Measurements from ENCODE around the gene CPLX4. TPM values are rescaled to one million over a fixed set of nuclear protein-coding genes. Genes with fewer than 3 reads are reported as not detected.

The CPLX4 gene
- total and polyA plus RNA-seq, 10 donors = 0.04 TPM; not detected in 9

DNA sequence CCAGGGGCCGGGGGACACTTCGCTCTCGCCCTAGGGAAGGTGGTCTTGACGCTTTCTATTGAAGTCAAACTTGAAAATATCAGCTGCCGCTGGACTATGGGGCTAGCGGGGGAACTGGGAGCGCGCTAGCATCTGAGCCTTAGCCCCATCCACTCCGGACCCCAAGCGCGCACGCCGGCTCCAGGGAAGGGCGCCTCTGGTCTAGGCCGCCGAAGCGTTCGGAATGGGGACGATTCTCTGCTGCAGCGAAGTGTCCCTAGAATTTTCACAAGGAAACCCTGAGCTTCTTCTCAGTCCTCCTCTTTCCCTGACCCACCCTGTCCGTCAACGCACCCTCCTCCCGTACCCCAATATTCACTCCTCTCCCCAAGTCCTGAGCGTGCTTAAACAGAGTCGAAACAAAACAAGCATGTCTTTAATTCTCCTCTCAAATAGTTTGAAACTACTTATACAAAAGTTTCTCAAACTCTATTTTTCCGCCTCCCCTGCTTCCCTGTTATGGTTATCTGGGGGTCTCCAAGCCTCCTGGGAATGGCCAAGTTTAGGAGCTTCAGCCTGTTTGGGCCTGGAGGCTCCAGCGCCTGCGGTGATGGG is 50.2 kb downstream of the CPLX4 start:
- TF ChIP-seq, protein P1, sequence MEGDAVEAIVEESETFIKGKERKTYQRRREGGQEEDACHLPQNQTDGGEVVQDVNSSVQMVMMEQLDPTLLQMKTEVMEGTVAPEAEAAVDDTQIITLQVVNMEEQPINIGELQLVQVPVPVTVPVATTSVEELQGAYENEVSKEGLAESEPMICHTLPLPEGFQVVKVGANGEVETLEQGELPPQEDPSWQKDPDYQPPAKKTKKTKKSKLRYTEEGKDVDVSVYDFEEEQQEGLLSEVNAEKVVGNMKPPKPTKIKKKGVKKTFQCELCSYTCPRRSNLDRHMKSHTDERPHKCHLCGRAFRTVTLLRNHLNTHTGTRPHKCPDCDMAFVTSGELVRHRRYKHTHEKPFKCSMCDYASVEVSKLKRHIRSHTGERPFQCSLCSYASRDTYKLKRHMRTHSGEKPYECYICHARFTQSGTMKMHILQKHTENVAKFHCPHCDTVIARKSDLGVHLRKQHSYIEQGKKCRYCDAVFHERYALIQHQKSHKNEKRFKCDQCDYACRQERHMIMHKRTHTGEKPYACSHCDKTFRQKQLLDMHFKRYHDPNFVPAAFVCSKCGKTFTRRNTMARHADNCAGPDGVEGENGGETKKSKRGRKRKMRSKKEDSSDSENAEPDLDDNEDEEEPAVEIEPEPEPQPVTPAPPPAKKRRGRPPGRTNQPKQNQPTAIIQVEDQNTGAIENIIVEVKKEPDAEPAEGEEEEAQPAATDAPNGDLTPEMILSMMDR (IDR thresholded peaks at IDR 0.05 in 8 of 11, conservative IDR thresholded peaks at IDR 0.05 in 3 of 11) = no peak
- TF ChIP-seq POLR2AphosphoS5 (IDR thresholded peaks at IDR 0.05) (no peak), POLR2A (IDR thresholded peaks at IDR 0.05) (no peak)
- intact Hi-C loops (cut with DNase I; ENCODE audit: low total_unique reads) = no loop called here
- peak; percentile 41 for DNase-seq

DNA sequence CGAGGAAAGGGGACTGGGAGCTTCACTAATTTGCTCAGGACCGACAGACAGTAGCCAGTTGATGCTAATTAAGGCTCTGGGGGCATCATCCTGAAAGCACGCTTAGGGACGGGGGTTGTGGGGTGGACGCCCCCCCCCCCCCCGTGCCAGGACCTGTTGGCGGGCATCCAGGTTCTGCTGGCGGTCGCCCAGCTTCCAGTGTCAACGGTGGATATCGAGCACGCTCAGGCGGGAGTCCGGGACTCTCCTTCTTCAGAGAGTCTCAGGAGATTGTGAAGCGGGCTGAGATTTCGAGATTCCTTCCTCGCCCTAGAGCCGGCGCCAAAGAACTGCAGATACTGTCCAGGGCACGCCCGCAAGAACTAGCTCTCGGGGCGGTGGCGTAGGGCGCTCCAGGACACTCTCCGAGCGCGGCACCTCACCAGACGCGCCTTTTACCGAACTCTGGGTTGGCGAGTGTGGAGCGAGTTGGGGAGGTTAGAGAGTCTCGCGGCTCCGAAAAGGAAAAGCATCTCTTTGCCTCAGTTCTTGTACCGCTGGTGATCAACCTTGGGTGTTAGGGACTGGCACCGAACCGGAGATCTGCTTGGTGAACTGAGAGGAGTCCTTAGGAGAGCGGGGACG is 50.8 kb downstream of the CPLX4 start:
- WGBS, 5 donors = 3 to 8% (median 3%) methylated on average over 19 to 41 of the region's 41 CpGs
- Histone ChIP-seq H3K27ac (no peak overlapping the region), H3K36me3 (no peaks in the 10 kb centered on the region), H3K27me3 (replicated peaks in 1 of 7) (peaks cover 22 to 100% (median 97%) of the 10 kb centered on the region in 7 donors), H3K4me3 (no peak overlapping the region), H3K4me1 (peaks cover 2 to 55% (median 38%) of the 10 kb centered on the region in 6 donors), H3K9me3 (peaks cover 0 to under 1% (median 0%) of the 10 kb centered on the region in 8 donors)
- TF ChIP-seq POLR2A (IDR thresholded peaks at IDR 0.05) = no peak
- TF ChIP-seq, protein P1 (IDR thresholded peaks at IDR 0.05 in 8 of 11, conservative IDR thresholded peaks at IDR 0.05 in 3 of 11) = no peak
- no peak for TF ChIP-seq POLR2AphosphoS5 (IDR thresholded peaks at IDR 0.05)
- peak; percentile 41 for DNase-seq
- intact Hi-C loops (cut with DNase I; ENCODE audit: low total_unique reads) = no loop called here

More for the DNA sequence above, 50.2 kb downstream of the CPLX4 start:
- H3K4me3 ChIP-seq = peak overlapping the region in 3 of 8 donors; percentile 22 to 61 (median 23)
- H3K27ac ChIP-seq = no peak overlapping the region
- no peaks in the 10 kb centered on the region for H3K36me3 ChIP-seq
- no peaks in the 10 kb centered on the region for H3K9me3 ChIP-seq
- peaks cover 7 to 61% (median 44%) of the 10 kb centered on the region in 6 donors for H3K4me1 ChIP-seq
- 9 to 12% (median 10%) methylated on average over 28 of the region's 28 CpGs for WGBS, 5 donors
- H3K27me3 ChIP-seq (replicated peaks in 1 of 7) = peaks cover 28 to 100% (median 97%) of the 10 kb centered on the region in 7 donors

DNA sequence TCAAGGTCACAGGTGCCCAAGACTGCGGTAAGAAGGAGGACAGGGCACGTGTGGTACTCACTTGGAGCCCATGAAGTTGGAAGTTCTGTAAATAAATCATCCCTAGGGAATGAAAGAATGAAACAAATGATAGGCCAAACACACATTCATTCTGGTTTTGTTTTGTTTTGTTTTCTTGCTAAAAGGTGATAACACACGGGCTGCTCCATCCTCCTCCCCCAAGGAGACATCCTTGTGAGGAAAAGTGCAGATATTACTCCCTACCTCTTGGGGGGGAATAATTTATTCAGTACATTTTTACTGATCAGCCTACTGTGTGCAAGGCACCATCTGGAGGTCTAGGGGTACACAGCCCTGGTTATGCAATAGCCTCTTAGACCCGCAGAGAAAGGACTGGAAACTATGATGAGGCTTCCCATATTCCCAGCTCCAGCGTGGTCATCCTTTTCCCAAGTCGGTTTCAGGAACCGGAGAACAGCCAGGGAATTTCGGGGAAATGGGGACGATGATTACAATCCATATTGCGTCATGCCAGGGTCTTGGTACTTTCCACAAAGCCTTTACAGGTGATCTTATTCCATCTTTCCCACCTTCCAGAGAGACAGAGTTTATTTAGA is 51.5 kb downstream of the CPLX4 start:
- peaks cover 18 to 98% (median 93%) of the 10 kb centered on the region in 7 donors for H3K27me3 ChIP-seq (replicated peaks in 1 of 7)
- no peak overlapping the region for H3K27ac ChIP-seq
- TF ChIP-seq, protein P1 (IDR thresholded peaks at IDR 0.05 in 8 of 11, conservative IDR thresholded peaks at IDR 0.05 in 3 of 11) = no peak
- TF ChIP-seq POLR2A (IDR thresholded peaks at IDR 0.05) (no peak), POLR2AphosphoS5 (IDR thresholded peaks at IDR 0.05) (no peak)
- no peak for DNase-seq
- H3K9me3 ChIP-seq = peaks cover 0 to 6% (median 0%) of the 10 kb centered on the region in 8 donors
- 10 to 16% (median 12%) methylated on average over 10 of the region's 10 CpGs for WGBS, 5 donors
- H3K4me1 ChIP-seq = peaks cover 0 to 49% (median 32%) of the 10 kb centered on the region in 6 donors
- H3K36me3 ChIP-seq = no peaks in the 10 kb centered on the region
- intact Hi-C loops (cut with DNase I; ENCODE audit: low total_unique reads) = no loop called here
- no peak overlapping the region for H3K4me3 ChIP-seq

DNA sequence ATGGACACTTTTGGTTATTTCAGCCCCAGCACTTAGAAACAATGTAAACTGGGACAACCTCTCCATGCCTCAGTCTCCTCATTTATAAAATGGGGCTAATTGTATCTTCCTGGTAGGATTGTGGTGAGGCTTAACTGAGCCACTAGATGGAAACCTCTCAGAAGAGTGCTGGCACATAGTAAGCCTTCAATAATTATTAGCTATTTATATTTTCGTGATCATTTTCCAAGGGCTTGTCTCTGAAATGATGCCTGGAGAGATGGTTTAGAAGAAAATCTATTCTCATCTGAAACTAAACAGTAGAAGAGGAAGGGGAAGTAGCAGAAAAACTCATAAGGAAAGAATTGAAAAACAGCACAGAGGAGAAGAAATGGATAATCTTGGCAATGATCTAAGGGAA is 52.0 kb downstream of the CPLX4 start:
- DNase-seq = no peak
- H3K4me3 ChIP-seq = no peak overlapping the region
- TF ChIP-seq POLR2A (IDR thresholded peaks at IDR 0.05) (no peak), POLR2AphosphoS5 (IDR thresholded peaks at IDR 0.05) (no peak)
- TF ChIP-seq, protein P1 (IDR thresholded peaks at IDR 0.05 in 8 of 11, conservative IDR thresholded peaks at IDR 0.05 in 3 of 11) = no peak
- no peak overlapping the region for H3K27ac ChIP-seq
- intact Hi-C loops (cut with DNase I; ENCODE audit: low total_unique reads) = no loop called here
- WGBS, 5 donors = 8 to 41% (median 20%) methylated on average over 1 of the region's 1 CpG
- peaks cover 0 to 48% (median 29%) of the 10 kb centered on the region in 6 donors for H3K4me1 ChIP-seq
- H3K36me3 ChIP-seq = no peaks in the 10 kb centered on the region
- H3K27me3 ChIP-seq (replicated peaks in 1 of 7) = peaks cover 15 to 92% (median 87%) of the 10 kb centered on the region in 7 donors
- H3K9me3 ChIP-seq = peaks cover 0 to 7% (median 0%) of the 10 kb centered on the region in 8 donors
